Liver (tissue), 9 donors: Measurements from ENCODE around the gene MTX1. TPM values are rescaled to one million over a fixed set of nuclear protein-coding genes. Genes with fewer than 3 reads are reported as not detected.

Experiments
- DNase-seq: peaks from one replicate; pipeline ENCODE4 v3.0.0-alpha.2; 2017; ENCODE audit warnings: low spot score
- H3K27ac ChIP-seq, 2 donors: one replicate each; pipeline ENCODE4 v1.7.0; 2013; ENCODE audit warnings: inconsistent platforms in 2 of 2, low read length in 2 of 2, control low read depth in 1 of 2, low read depth in 1 of 2, mild to moderate bottlenecking in 1 of 2
- H3K27me3 ChIP-seq, 4 donors: one replicate each; pipeline versions ENCODE4 v1.6.1 to v1.7.0; 2013; ENCODE audit warnings: low read length in 3 of 4, inconsistent platforms in 1 of 4, mild to moderate bottlenecking in 1 of 4, moderate library complexity in 1 of 4; ENCODE audit not compliant: control insufficient read depth in 4 of 4, insufficient read depth in 4 of 4
- H3K36me3 ChIP-seq, 4 donors: one replicate each; pipeline versions ENCODE4 v1.6.1 to v1.7.0; 2013; ENCODE audit warnings: low read length in 3 of 4, mild to moderate bottlenecking in 3 of 4, low read depth in 1 of 4, moderate library complexity in 1 of 4; ENCODE audit not compliant: control insufficient read depth in 4 of 4, insufficient read depth in 3 of 4
- H3K4me1 ChIP-seq, 4 donors: one replicate each; pipeline versions ENCODE4 v1.6.1 to v1.7.0; 2013; ENCODE audit warnings: low read length in 3 of 4, mild to moderate bottlenecking in 3 of 4, moderate library complexity in 1 of 4; ENCODE audit not compliant: control insufficient read depth in 4 of 4, insufficient read depth in 4 of 4
- H3K4me3 ChIP-seq, 3 donors: one replicate each; pipeline versions ENCODE4 v1.6.1 to v1.7.0; 2013; ENCODE audit warnings: low read length in 3 of 3, control low read depth in 1 of 3, low read depth in 1 of 3, mild to moderate bottlenecking in 1 of 3
- H3K9ac ChIP-seq, 2 donors: one replicate each; pipeline ENCODE4 v1.7.0; 2013; ENCODE audit warnings: low read length in 2 of 2, mild to moderate bottlenecking in 2 of 2, moderate library complexity in 2 of 2, control low read depth in 1 of 2, low read depth in 1 of 2
- H3K9me3 ChIP-seq, 4 donors: one replicate each; pipeline versions ENCODE4 v1.6.1 to v1.7.0; 2013; ENCODE audit warnings: low read length in 3 of 4; ENCODE audit not compliant: control insufficient read depth in 4 of 4
- FOXA1 ChIP-seq: IDR thresholded peaks from 2 replicates; pipeline ENCODE4 v1.6.1; 2016; ENCODE audit warnings: antibody characterized with exemption
- FOXA2 ChIP-seq: IDR thresholded peaks from 2 replicates; pipeline ENCODE4 v1.6.1; 2016; ENCODE audit warnings: antibody characterized with exemption
- GABPA ChIP-seq, 2 donors: IDR thresholded peaks in 1 of 2; conservative IDR thresholded peaks in 1 of 2; 2 replicates each; pipeline ENCODE4 v1.6.1; 2016; ENCODE audit warnings: antibody characterized with exemption in 2 of 2, mild to moderate bottlenecking in 1 of 2, moderate library complexity in 1 of 2
- HNF4A ChIP-seq, 2 donors: conservative IDR thresholded peaks; 2 replicates each; pipeline ENCODE4 v1.6.1; 2016; ENCODE audit warnings: antibody characterized with exemption in 2 of 2, mild to moderate bottlenecking in 2 of 2
- HNF4G ChIP-seq: IDR thresholded peaks from 2 replicates; pipeline ENCODE4 v1.6.1; 2016; ENCODE audit warnings: antibody characterized with exemption
- JUND ChIP-seq, 2 donors: IDR thresholded peaks; 2 replicates each; pipeline ENCODE4 v1.6.1; 2016; ENCODE audit warnings: antibody characterized with exemption in 2 of 2
- NR2F2 ChIP-seq: IDR thresholded peaks from 2 replicates; pipeline ENCODE4 v1.6.1; 2016; ENCODE audit warnings: antibody characterized with exemption
- RAD21 ChIP-seq, 2 donors: IDR thresholded peaks; 2 replicates each; pipeline ENCODE4 v1.6.1; 2016; ENCODE audit warnings: antibody characterized with exemption in 2 of 2, mild to moderate bottlenecking in 2 of 2
- RXRA ChIP-seq, 2 donors: IDR thresholded peaks; 2 replicates each; pipeline ENCODE4 v1.6.1; 2017 to 2018; ENCODE audit warnings: antibody characterized with exemption in 2 of 2, mild to moderate bottlenecking in 1 of 2
- TAF1 ChIP-seq: conservative IDR thresholded peaks from 2 replicates; pipeline ENCODE4 v1.6.1; 2016; ENCODE audit warnings: antibody characterized with exemption, mild to moderate bottlenecking
- YY1 ChIP-seq: IDR thresholded peaks from 2 replicates; pipeline ENCODE4 v1.6.1; 2016; ENCODE audit warnings: antibody characterized with exemption, mild to moderate bottlenecking
- WGBS: extraction: QIAGEN DNeasy Blood & Tissue Kit; methylation state at CpG from one replicate; pipeline ENCODE4 v1.1.7; 2013; 5-methylcytosine and 5-hydroxymethylcytosine counted together
- polyA plus RNA-seq, 2 donors: library from polyadenylated mRNA; stranded (reverse) in 1 of 2; unstranded in 1 of 2; fragments of 200-250 nt in 1 of 2; fragments of >200 nt in 1 of 2; fragmentation: Nextera tagmentation in 1 of 2; extraction: Ambion mirVana in 1 of 2; gene quantifications; one replicate each; pipeline versions ENCODE4 v1.2.1 to v1.2.3, GENCODE V29; 2013 to 2015
- total RNA-seq, 2 donors: library from RNA; depleted of rRNA; stranded (reverse); fragments of >200 nt; gene quantifications; one replicate each; pipeline ENCODE4 v1.2.3, GENCODE V29; 2014
- TF ChIP-seq, protein P1 (sequence below): IDR thresholded peaks from 2 replicates; pipeline ENCODE4 v1.6.1; 2016; ENCODE audit warnings: antibody characterized with exemption, mild to moderate bottlenecking
- TF ChIP-seq, protein P2 (sequence below): IDR thresholded peaks from 2 replicates; pipeline ENCODE4 v1.6.1; 2016; ENCODE audit warnings: antibody characterized with exemption
- TF ChIP-seq, protein P3 (sequence below): IDR thresholded peaks from 2 replicates; pipeline ENCODE4 v1.6.1; 2016; ENCODE audit warnings: antibody characterized with exemption
- TF ChIP-seq, protein P4 (sequence below): IDR thresholded peaks from 2 replicates; pipeline ENCODE4 v1.6.1; 2016; ENCODE audit warnings: antibody characterized with exemption
- donor health status: healthy.
- donor health status: healthy.
- donor health status: healthy.
- donor health status: healthy.
- donor health status: healthy.

The MTX1 gene
- total and polyA plus RNA-seq, 4 donors, result 19.6 to 38.4 (median 28.5) TPM

DNA sequence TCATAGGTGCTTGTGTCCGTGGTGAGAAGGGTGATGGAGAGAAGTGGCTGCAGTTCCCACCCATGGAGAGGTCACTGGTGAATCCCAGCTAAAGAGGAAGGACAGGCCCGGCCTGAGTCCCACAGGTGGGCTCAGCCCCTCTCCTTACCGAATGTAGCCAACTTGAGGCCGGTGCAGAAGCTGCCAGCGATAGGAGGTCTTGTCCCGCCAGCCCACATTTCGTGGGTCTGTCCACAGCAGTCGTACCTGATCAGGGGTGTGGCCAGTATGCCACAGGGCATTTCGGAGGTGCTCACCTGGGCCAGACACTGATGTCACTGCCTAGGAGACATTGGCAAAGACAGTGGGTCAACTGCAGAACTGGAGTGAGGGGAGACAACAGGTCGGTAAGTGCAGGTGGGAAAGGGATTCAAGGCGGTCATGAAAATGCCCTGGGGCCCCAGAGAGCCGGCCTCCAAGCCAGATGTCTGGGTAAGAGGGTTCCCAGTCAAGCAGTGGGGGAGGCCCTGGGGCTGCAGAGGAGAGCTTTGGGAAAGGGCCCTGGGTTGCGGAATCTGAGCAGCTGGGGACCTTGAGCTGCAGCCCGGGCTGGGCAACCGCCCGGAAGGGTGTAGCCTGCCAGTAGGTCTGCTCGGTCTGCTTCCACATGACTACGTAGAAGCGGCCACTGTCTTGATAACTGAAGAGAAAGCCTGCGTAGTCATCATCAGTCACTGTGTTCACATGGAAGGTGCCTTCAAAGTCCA is 11.4 kb upstream of the MTX1 start:
- H3K27ac ChIP-seq, result no peak overlapping the region
- H3K9me3 ChIP-seq, result no peaks in the 10 kb centered on the region
- DNase-seq, result no peak
- H3K9ac ChIP-seq, result no peak overlapping the region
- TF ChIP-seq, protein P1, sequence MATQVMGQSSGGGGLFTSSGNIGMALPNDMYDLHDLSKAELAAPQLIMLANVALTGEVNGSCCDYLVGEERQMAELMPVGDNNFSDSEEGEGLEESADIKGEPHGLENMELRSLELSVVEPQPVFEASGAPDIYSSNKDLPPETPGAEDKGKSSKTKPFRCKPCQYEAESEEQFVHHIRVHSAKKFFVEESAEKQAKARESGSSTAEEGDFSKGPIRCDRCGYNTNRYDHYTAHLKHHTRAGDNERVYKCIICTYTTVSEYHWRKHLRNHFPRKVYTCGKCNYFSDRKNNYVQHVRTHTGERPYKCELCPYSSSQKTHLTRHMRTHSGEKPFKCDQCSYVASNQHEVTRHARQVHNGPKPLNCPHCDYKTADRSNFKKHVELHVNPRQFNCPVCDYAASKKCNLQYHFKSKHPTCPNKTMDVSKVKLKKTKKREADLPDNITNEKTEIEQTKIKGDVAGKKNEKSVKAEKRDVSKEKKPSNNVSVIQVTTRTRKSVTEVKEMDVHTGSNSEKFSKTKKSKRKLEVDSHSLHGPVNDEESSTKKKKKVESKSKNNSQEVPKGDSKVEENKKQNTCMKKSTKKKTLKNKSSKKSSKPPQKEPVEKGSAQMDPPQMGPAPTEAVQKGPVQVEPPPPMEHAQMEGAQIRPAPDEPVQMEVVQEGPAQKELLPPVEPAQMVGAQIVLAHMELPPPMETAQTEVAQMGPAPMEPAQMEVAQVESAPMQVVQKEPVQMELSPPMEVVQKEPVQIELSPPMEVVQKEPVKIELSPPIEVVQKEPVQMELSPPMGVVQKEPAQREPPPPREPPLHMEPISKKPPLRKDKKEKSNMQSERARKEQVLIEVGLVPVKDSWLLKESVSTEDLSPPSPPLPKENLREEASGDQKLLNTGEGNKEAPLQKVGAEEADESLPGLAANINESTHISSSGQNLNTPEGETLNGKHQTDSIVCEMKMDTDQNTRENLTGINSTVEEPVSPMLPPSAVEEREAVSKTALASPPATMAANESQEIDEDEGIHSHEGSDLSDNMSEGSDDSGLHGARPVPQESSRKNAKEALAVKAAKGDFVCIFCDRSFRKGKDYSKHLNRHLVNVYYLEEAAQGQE, result no peak
- no peak for TF ChIP-seq RXRA (IDR thresholded peaks at IDR 0.05)
- TF ChIP-seq NR2F2, result no peak
- TF ChIP-seq HNF4A (conservative IDR thresholded peaks at IDR 0.05), result no peak
- TF ChIP-seq GABPA (IDR thresholded peaks at IDR 0.05 in 1 of 2, conservative IDR thresholded peaks at IDR 0.05 in 1 of 2), result no peak
- TF ChIP-seq YY1, result no peak
- TF ChIP-seq HNF4G, result no peak
- TF ChIP-seq, protein P2, sequence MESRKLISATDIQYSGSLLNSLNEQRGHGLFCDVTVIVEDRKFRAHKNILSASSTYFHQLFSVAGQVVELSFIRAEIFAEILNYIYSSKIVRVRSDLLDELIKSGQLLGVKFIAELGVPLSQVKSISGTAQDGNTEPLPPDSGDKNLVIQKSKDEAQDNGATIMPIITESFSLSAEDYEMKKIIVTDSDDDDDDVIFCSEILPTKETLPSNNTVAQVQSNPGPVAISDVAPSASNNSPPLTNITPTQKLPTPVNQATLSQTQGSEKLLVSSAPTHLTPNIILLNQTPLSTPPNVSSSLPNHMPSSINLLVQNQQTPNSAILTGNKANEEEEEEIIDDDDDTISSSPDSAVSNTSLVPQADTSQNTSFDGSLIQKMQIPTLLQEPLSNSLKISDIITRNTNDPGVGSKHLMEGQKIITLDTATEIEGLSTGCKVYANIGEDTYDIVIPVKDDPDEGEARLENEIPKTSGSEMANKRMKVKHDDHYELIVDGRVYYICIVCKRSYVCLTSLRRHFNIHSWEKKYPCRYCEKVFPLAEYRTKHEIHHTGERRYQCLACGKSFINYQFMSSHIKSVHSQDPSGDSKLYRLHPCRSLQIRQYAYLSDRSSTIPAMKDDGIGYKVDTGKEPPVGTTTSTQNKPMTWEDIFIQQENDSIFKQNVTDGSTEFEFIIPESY, result no peak
- no peak for TF ChIP-seq TAF1
- TF ChIP-seq, protein P3, sequence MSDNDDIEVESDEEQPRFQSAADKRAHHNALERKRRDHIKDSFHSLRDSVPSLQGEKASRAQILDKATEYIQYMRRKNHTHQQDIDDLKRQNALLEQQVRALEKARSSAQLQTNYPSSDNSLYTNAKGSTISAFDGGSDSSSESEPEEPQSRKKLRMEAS, result no peak
- TF ChIP-seq FOXA2, result no peak
- TF ChIP-seq RAD21 (IDR thresholded peaks at IDR 0.05), result no peak
- TF ChIP-seq, protein P4, sequence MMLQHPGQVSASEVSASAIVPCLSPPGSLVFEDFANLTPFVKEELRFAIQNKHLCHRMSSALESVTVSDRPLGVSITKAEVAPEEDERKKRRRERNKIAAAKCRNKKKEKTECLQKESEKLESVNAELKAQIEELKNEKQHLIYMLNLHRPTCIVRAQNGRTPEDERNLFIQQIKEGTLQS, result no peak
- no peak for TF ChIP-seq FOXA1
- TF ChIP-seq JUND (IDR thresholded peaks at IDR 0.05), result no peak
- peaks cover 0 to 5% (median 0%) of the 10 kb centered on the region in 4 donors for H3K36me3 ChIP-seq
- peaks cover 11 to 22% (median 14%) of the 10 kb centered on the region in 4 donors for H3K4me1 ChIP-seq
- 96% methylated on average over 20 of the region's 20 CpGs for WGBS
- H3K27me3 ChIP-seq, result peaks cover 0 to 4% (median 0%) of the 10 kb centered on the region in 4 donors
- no peak overlapping the region for H3K4me3 ChIP-seq

DNA sequence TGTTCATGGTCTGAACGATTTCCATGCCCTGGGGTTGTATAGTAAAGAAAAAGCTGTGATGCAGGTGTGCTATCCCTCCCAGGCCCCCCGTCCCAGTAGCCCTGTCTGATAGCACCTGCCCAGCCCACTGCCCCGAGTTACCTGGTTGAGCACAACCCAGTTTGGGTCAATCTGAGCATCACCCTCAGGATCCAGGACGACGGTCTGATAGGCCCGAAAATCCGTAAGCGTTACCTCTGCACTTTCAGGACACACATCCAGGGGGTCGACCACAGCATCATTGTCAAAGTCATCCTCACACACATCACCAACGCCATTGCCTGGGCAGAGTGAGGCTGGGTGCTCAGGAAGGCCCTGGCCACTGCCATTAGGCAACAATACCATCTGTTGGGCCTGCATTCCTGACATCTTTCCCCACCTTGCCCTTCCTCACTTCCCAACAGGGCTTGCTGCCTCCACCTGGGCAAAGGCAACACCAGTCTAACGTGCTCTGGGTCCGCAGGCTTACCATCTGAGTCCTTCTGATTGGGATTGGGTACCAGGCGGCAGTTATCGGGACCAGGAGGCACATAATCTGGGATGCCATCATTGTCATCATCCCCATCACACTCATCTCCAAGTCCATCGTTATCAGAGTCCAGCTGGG is 10.5 kb upstream of the MTX1 start:
- no peak overlapping the region for H3K27ac ChIP-seq
- no peak overlapping the region for H3K4me3 ChIP-seq
- no peak for TF ChIP-seq HNF4A (conservative IDR thresholded peaks at IDR 0.05)
- H3K27me3 ChIP-seq, result peaks cover 0 to 4% (median 0%) of the 10 kb centered on the region in 4 donors
- H3K9me3 ChIP-seq, result no peaks in the 10 kb centered on the region
- H3K9ac ChIP-seq, result no peak overlapping the region
- no peak for DNase-seq
- peaks cover 0 to 5% (median 0%) of the 10 kb centered on the region in 4 donors for H3K36me3 ChIP-seq
- WGBS, result 95% methylated on average over 15 of the region's 15 CpGs
- H3K4me1 ChIP-seq, result peaks cover 8 to 19% (median 13%) of the 10 kb centered on the region in 4 donors
